WERI-Rb-1 (cell line): Measurements from ENCODE around the gene SFXN4.
A peak's percentile ranks its signal among the peaks of the same experiment; 100 is the strongest.

Experiments
- DNase-seq: peaks from one replicate; pipeline ENCODE4 v3.0.0-alpha.2; 2020
- H3K27ac ChIP-seq: fragments of 250-450 bp; sonication (Bioruptor Pico); 2 replicates; pipeline ENCODE4 v1.5.1; 2020; ENCODE audit warnings: mild to moderate bottlenecking, moderate library complexity
- H3K27me3 ChIP-seq: fragments of 250-450 bp; sonication (Bioruptor Pico); 2 replicates; pipeline ENCODE4 v1.5.1; 2021; ENCODE audit warnings: mild to moderate bottlenecking, low read depth, moderate library complexity; ENCODE audit not compliant: insufficient read depth, severe bottlenecking
- H3K36me3 ChIP-seq: fragments of 250-450 bp; sonication (Bioruptor Pico); 2 replicates; pipeline ENCODE4 v1.5.1; 2020; ENCODE audit warnings: mild to moderate bottlenecking, moderate library complexity
- H3K4me3 ChIP-seq: 2 replicates; pipeline ENCODE4 v1.5.1; 2011; ENCODE audit warnings: low read depth, mild to moderate bottlenecking, control low read depth, low read length
- H3K9me3 ChIP-seq: fragments of 250-450 bp; sonication (Bioruptor Pico); 2 replicates; pipeline ENCODE4 v1.5.1; 2021; ENCODE audit warnings: mild to moderate bottlenecking, moderate library complexity; ENCODE audit not compliant: severe bottlenecking
- CTCF ChIP-seq: IDR thresholded peaks from 2 replicates; pipeline ENCODE4 v1.5.1; 2011; ENCODE audit warnings: low read depth, mild to moderate bottlenecking, control low read depth, inconsistent platforms, low read length

Gene SFXN4

GRCh38 chr10:119197921-119198320 is 32.4 kb upstream of the SFXN4 start:
- no peak for TF ChIP-seq CTCF
- Histone ChIP-seq H3K36me3 (no peaks in the 10 kb centered on the region), H3K27ac (no peak overlapping the region), H3K9me3 (no peaks in the 10 kb centered on the region), H3K27me3 (no peaks in the 10 kb centered on the region), H3K4me3 (no peak overlapping the region)
- DNase-seq: no peak

GRCh38 chr10:119191881-119192280 is 26.4 kb upstream of the SFXN4 start:
- Histone ChIP-seq H3K9me3 (no peaks in the 10 kb centered on the region), H3K27me3 (no peaks in the 10 kb centered on the region), H3K4me3 (no peak overlapping the region), H3K27ac (no peak overlapping the region), H3K36me3 (no peaks in the 10 kb centered on the region)
- no peak for TF ChIP-seq CTCF
- DNase-seq: no peak

GRCh38 chr10:119190954-119191785 is 25.7 kb upstream of the SFXN4 start:
- Histone ChIP-seq H3K27ac (no peak overlapping the region), H3K4me3 (no peak overlapping the region), H3K27me3 (no peaks in the 10 kb centered on the region), H3K9me3 (no peaks in the 10 kb centered on the region), H3K36me3 (no peaks in the 10 kb centered on the region)
- TF ChIP-seq CTCF: no peak
- no peak for DNase-seq

- Histone ChIP-seq H3K36me3 (no peaks in the 10 kb centered on the region), H3K9me3 (no peaks in the 10 kb centered on the region), H3K27ac (no peak overlapping the region), H3K4me3 (no peak overlapping the region), H3K27me3 (no peaks in the 10 kb centered on the region)
- TF ChIP-seq CTCF: no peak
- peak; percentile 39 for DNase-seq
Observed at GRCh38 chr10:119190353-119190752, 24.8 kb upstream of the SFXN4 start.

- no peak for TF ChIP-seq CTCF
- no peaks in the 10 kb centered on the region for H3K27me3 ChIP-seq
- no peak overlapping the region for H3K27ac ChIP-seq
- no peak for DNase-seq
- H3K4me3 ChIP-seq: no peak overlapping the region
- no peaks in the 10 kb centered on the region for H3K36me3 ChIP-seq
- H3K9me3 ChIP-seq: no peaks in the 10 kb centered on the region
Observed at GRCh38 chr10:119189811-119190282, 24.3 kb upstream of the SFXN4 start.
